Activated CD8-positive, alpha-beta memory T cell treated with anti-CD3 and anti-CD28 coated beads for 4 hours (primary cell): ENCODE measurements around the gene SMARCA2.

Experiments used
- DNase-seq, 2 donors: peaks; one replicate each; pipeline ENCODE4 v3.0.0-alpha.2; 2020; ENCODE audit warnings: low read depth in 2 of 2

The SMARCA2 gene

GRCh38 chr9:2087500-2088313, 72.6 kb downstream of the SMARCA2 start:
- DNase-seq = no peak

GRCh38 chr9:2093920-2094597, 78.9 kb downstream of the SMARCA2 start:
- DNase-seq = no peak

DNA sequence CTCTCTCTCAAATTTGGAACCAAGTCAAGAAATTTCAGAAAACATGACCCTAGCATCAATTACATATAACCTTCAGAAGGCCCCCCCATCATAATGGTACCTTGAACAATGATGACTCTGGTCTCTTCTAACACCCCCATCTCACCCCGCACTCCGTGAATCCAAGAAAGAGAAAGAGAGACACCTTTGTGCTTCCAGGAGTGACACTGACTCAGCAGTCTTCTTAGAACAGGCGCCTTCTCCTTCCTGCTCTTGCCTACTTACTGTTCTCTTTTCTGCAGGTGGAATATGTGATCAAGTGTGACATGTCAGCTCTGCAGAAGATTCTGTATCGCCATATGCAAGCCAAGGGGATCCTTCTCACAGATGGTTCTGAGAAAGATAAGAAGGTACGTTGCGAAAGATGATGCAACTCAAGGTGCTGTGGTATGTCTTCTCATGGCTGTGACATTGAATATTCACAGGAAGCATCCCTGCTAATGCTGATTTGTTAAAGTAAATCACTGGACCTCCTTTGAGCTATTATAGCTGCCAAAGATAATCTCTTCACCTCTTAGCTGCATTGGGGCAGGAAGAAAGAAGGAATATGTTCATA, 81.3 kb downstream of the SMARCA2 start:
- DNase-seq = no peak

GRCh38 chr9:2106666-2107065, 91.5 kb downstream of the SMARCA2 start:
- DNase-seq = no peak

DNA sequence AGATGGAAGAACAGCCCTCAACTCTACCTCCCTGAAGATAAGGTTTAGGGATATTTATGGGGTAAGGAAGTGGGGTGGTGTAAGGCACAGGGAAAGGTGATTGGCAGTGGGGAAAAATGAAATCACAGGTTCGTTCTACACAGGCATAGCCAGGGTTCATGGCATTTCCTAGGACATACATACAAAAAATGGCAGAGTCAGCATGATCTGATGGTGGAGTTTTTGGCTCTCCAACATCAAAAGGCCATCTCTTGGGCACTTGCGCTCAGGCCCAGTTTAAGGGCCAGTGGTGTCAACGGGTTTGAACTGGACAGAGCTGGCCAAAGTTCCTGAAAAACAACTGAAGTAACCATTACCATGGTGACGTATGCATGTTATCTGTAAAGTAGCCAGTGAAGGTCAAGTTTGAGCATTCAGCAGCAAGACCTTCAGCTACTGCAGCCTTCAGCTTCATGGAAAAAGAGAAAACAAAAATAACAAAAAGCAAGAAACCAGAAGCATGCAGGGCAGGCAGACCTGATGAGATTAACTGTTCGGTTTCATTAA, 92.8 kb downstream of the SMARCA2 start:
- no peak for DNase-seq

GRCh38 chr9:2109069-2109650, 94.0 kb downstream of the SMARCA2 start:
- DNase-seq = no peak

- no peak for DNase-seq
Observed at GRCh38 chr9:2110036-2110435, 94.9 kb downstream of the SMARCA2 start.

DNA sequence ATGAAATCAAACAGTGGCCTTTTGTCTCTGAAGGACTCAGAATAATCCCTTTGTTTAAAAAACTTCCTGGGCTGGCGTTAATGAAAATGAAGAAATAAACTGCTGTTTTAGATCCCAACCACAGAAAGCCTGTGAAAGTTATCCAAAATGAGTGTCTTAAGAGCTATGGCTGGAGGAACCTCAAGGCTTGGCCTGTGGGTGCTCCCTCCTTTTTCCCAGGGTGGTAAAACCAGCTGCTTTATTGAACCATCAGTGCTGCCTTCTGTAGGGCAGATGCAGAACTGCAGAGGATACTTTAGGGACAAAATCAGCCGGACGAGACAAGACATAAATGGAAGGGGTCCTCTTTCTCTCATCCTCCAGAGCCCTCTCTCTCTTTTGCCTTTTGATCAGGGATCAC, 100.9 kb downstream of the SMARCA2 start:
- DNase-seq = no peak

DNA sequence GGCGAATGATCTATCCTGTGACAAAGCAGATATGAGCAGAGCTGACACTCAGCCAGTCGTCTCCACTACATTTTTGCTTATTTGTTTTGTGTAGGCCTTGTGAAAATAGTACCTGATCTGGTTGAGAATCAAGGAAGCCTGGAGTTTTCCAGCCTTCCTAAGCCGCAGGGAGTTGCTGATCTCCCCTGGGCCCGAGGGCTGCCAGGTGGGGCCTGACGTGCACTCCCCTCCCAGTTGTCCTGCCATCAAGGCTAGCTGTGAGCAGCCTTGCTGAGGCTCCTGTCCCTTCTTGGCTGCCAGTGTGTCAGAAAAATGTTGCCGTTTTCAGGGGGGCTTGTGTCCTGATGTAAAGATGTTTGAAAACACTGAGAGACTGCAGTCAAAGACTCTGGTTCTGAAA, 102.4 kb downstream of the SMARCA2 start:
- no peak for DNase-seq

DNA sequence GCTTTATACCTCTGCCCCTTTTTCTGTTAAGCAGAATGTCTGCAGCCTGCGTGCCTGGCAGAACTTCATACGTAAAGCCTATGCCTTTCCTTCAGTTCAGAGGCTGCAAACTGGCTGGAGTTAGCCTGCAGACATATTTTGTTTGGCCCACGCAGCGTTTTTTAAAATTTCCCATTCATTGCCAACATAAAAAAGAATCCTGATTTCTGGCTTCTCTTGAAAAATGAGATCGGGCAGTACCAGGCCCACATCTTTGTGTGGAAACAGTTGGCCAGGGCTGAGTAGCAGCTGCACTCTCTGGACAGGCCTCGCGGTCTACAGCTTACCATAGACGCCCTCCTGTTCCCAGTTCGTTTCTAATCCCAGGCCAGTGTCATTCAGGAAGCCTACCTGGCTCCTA, 104.4 kb downstream of the SMARCA2 start:
- DNase-seq = no peak

- no peak for DNase-seq
Observed at GRCh38 chr9:2120926-2121689, 106.0 kb downstream of the SMARCA2 start.

GRCh38 chr9:2122299-2122698, 107.2 kb downstream of the SMARCA2 start:
- DNase-seq = no peak

- no peak for DNase-seq
Observed at GRCh38 chr9:2125906-2126305, 110.8 kb downstream of the SMARCA2 start.

DNA sequence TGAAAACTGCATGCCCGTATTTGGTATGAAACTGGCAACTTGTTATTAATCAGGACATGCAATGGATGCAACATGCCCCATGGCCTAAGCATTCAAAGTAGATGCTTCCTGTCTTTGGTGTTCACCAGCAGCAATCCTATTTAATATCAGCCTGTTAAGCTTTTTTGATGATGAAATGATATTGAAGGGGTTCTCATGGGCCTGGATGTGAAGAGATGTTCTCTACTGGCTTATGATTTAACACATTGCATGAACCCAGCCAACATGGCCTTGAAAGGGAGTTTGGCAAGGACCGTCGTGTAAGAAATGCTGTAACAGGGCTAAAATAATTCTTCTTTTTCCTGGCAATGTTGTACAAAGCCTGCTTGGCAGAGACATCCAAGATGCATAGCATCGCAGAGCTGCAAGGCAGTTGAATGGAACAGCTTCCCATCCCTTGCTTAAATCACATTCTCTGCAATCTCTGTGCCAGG, 111.2 kb downstream of the SMARCA2 start:
- no peak for DNase-seq

GRCh38 chr9:2127486-2127885, 112.3 kb downstream of the SMARCA2 start:
- DNase-seq = no peak

GRCh38 chr9:2128141-2128540, 113.0 kb downstream of the SMARCA2 start:
- no peak for DNase-seq

DNA sequence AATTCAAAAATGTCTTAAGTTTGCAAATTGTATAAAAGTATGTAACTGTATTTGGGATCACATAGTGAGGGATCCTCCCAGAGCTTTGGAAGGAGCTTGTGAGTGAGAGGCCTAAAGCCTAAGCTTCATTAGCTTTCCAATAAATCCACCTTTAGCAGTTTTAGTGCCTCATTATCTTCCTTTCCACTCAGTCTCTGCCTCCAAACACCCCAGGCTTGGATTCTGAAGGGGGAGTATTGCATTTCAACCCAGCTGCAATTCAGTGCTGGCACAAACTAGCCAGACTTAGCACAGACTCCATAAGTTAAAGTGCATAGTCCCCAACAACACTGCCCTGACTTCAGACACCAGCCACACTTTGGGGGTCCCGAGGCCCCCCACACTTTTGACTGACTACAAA, 113.5 kb downstream of the SMARCA2 start:
- DNase-seq = no peak

GRCh38 chr9:2130941-2131340, 115.8 kb downstream of the SMARCA2 start:
- no peak for DNase-seq

- no peak for DNase-seq
Observed at GRCh38 chr9:2132484-2133082, 117.4 kb downstream of the SMARCA2 start.

- DNase-seq = no peak
Observed at GRCh38 chr9:2134391-2134790, 119.2 kb downstream of the SMARCA2 start.

- no peak for DNase-seq
Observed at GRCh38 chr9:2138646-2139045, 123.5 kb downstream of the SMARCA2 start.
